Choroid plexus epithelial cell (primary cell): ENCODE measurements around the gene SPCS3.

ENCODE experiments used
- DNase-seq: peaks from one replicate; pipeline ENCODE4 v3.0.0-alpha.2; 2010; ENCODE audit warnings: low read depth
- H3K4me3 ChIP-seq: 2 replicates; pipeline ENCODE4 v1.5.1; 2011; ENCODE audit warnings: low read depth, mild to moderate bottlenecking, control low read depth, low read length, moderate library complexity
- TF ChIP-seq, protein P1 (sequence below): conservative IDR thresholded peaks from 2 replicates; pipeline ENCODE4 v1.5.1; 2011; ENCODE audit warnings: low read depth, mild to moderate bottlenecking, control low read depth, inconsistent platforms, low read length, moderate library complexity

The SPCS3 gene

DNA sequence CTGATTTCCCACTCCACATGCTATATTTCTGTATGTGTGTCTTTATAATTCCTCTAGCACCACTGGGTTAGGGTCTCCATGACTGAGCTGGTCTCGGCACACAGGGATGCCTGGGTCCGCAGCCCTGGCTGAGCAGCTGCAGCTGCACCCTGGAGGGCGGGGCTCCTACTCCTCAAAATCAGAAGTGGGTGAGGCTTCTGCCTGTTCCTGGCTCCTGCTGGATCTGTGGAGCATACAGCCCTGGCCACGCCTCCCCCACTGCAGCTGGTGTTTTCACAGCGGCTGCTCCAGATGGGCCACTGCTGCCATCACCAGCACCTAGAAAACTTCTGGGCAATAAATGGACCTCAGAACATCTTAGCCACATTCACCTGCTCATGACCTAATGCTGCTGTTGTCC lies 30.9 kb downstream of the SPCS3 start:
- TF ChIP-seq, protein P1, sequence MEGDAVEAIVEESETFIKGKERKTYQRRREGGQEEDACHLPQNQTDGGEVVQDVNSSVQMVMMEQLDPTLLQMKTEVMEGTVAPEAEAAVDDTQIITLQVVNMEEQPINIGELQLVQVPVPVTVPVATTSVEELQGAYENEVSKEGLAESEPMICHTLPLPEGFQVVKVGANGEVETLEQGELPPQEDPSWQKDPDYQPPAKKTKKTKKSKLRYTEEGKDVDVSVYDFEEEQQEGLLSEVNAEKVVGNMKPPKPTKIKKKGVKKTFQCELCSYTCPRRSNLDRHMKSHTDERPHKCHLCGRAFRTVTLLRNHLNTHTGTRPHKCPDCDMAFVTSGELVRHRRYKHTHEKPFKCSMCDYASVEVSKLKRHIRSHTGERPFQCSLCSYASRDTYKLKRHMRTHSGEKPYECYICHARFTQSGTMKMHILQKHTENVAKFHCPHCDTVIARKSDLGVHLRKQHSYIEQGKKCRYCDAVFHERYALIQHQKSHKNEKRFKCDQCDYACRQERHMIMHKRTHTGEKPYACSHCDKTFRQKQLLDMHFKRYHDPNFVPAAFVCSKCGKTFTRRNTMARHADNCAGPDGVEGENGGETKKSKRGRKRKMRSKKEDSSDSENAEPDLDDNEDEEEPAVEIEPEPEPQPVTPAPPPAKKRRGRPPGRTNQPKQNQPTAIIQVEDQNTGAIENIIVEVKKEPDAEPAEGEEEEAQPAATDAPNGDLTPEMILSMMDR, result no peak
- DNase-seq, result no peak

DNA sequence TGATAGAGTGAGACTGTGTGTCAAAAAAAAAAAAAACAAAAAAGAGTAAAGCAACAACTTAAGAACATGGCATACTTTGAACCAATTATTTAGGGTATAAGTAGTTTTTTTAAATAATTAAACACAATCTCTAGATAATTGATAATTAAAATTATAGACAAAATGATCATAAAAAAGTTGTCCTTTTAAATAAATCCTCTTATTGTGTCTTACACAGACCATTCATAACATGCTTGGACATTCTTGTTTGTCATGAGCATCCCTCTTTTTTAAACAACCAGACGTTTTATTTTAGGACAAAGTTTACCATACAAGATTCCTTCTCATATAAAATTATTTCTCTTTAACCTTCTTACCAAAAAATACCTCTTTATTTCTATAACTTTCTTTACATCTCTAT lies 35.1 kb downstream of the SPCS3 start:
- no peak overlapping the region for H3K4me3 ChIP-seq
- TF ChIP-seq, protein P1, result no peak
- DNase-seq, result no peak

More for the DNA sequence above, 30.9 kb downstream of the SPCS3 start:
- H3K4me3 ChIP-seq, result no peak overlapping the region

- TF ChIP-seq, protein P1, result no peak
- no peak for DNase-seq
- H3K4me3 ChIP-seq, result no peak overlapping the region
These were observed 37.8 kb downstream of the SPCS3 start for GRCh38 chr4:176357359-176358082.

DNA sequence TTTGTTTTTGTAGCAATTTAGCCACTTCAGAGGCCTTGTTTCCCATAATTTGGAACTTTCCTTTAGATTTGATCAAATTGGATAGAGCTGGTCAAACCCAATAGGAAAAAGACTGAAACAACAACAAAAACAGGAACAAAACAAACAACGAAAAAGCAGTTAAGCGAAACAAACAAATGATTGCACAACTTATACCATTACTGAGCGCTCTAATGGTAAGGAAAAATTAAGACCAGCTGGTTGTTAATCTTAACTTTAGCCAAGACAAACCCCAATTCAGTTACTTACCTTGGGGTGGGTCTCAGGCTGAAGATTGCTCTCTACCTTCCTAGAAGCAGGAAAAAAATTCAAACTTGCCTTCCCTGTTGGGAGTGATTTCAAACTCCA lies 38.3 kb downstream of the SPCS3 start:
- no peak for DNase-seq
- TF ChIP-seq, protein P1, result no peak

DNA sequence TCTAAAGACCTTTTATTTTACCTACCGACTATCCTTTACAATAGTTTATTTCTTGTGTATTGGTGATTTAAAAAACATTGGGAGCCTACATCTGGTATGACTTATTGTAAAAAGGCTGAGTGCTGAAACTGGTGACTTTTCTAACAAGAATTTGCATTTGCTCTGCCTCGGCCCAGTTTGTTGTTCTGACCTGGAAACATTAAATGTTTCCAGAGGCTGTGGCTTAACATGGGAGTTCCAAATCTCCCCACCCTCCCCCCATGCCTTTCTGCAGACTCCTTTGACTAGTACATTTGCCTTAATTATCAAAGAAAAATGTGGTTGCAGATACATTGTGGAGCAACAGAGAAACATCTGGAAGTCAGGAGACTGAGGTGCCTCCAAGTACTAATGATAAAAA lies 39.8 kb downstream of the SPCS3 start:
- H3K4me3 ChIP-seq, result no peak overlapping the region
- peak; percentile 82 for DNase-seq
- TF ChIP-seq, protein P1, result no peak

More for the DNA sequence above, 38.3 kb downstream of the SPCS3 start:
- H3K4me3 ChIP-seq, result no peak overlapping the region

- DNase-seq, result no peak
- no peak overlapping the region for H3K4me3 ChIP-seq
- TF ChIP-seq, protein P1, result no peak
These were observed 40.7 kb downstream of the SPCS3 start for GRCh38 chr4:176360446-176360845.

DNA sequence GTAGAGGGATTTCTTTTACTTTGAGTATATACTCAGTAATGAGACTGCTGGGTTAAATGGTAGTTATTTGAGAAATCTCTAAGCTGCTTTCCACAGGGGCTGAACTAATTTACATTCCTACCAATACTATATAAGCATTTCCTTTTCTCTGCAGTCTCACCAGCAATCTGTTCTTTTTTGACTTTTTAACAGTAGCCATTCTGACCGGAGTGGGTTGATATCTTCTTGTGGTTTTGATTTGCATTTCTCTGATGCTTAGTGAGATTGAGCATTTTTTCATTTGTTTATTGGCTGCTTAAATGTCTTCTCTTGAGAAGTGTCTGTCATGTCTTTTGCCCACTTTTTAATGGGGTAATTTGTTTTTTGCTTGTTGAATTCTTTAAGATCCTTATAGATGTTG lies 43.3 kb downstream of the SPCS3 start:
- TF ChIP-seq, protein P1, result no peak
- H3K4me3 ChIP-seq, result no peak overlapping the region

More for the DNA sequence above, 43.3 kb downstream of the SPCS3 start:
- no peak for DNase-seq
